HEK293T (cell line): ENCODE results near the gene ZNF579.

Experiments used
- FOXA1 ChIP-seq: fragments of 450-650 bp; IDR thresholded peaks from 2 replicates; pipeline ENCODE4 v1.6.1; 2016; ENCODE audit warnings: mild to moderate bottlenecking
- FOXM1 ChIP-seq: fragments of 450-650 bp; IDR thresholded peaks from 2 replicates; pipeline ENCODE4 v1.6.1; 2017; ENCODE audit warnings: mild to moderate bottlenecking, borderline replicate concordance
- NFRKB ChIP-seq: fragments of 450-650 bp; IDR thresholded peaks from 2 replicates; pipeline ENCODE4 v1.6.1; 2016; ENCODE audit warnings: mild to moderate bottlenecking, moderate library complexity
- SP1 ChIP-seq: fragments of 450-650 bp; IDR thresholded peaks from 2 replicates; pipeline ENCODE4 v1.6.1; 2017
- SUZ12 ChIP-seq: fragments of 450-650 bp; IDR thresholded peaks from 2 replicates; pipeline ENCODE4 v1.6.1; 2016; ENCODE audit warnings: mild to moderate bottlenecking
- ZNF384 ChIP-seq: fragments of 450-650 bp; IDR thresholded peaks from 2 replicates; pipeline ENCODE4 v1.6.1; 2016

DNA sequence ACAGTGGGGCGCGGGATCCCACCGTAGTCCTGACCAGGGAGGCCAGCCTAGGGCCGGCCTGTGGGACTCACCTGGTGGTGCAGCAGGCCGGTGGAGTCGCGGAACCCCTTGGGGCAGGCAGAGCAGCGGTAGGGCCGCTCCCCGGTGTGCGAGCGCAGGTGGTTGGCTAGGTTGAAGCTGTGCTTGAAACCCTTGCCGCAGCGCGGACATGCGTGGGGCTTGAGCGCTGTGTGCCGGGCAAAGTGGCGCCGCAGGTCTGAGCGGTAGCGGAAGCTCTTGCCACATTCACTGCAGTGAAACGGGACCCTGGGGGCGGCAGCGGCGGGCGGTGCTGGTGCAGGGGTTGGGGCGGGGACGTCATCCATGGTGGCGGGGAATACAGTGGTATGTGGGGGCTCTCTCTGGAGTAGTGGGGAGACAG lies 16.9 kb upstream of the ZNF579 start:
- TF ChIP-seq SUZ12: no peak
- no peak for TF ChIP-seq SP1
- TF ChIP-seq ZNF384: no peak
- no peak for TF ChIP-seq NFRKB
- no peak for TF ChIP-seq FOXM1
- no peak for TF ChIP-seq FOXA1
